Gastroesophageal sphincter (tissue), 4 donors: ENCODE measurements around the gene PPP3R2. TPM values are rescaled to one million over a fixed set of nuclear protein-coding genes. Genes with fewer than 3 reads are reported as not detected.

Experiments
- ATAC-seq: fragments of 150-250 bp; one replicate; pipeline ENCODE4 v1.9.1; 2016; ENCODE audit warnings: mild to moderate bottlenecking, moderate library complexity
- H3K27ac ChIP-seq, 4 donors: fragments of 200-600 bp; sonication (generic) in 3 of 4; 1 replicate in 3 of 4; 2 replicates in 1 of 4; pipeline ENCODE4 v1.5.1; 2016 to 2019
- H3K27me3 ChIP-seq: fragments of 200-600 bp; sonication (generic); one replicate; pipeline ENCODE4 v1.5.1; 2019
- H3K36me3 ChIP-seq, 2 donors: fragments of 200-600 bp; sonication (generic); one replicate each; pipeline ENCODE4 v1.5.1; 2019; ENCODE audit warnings: control low read depth in 1 of 2
- H3K4me1 ChIP-seq, 3 donors: fragments of 200-600 bp; sonication (generic); 1 replicate in 2 of 3; 2 replicates in 1 of 3; pipeline ENCODE4 v1.5.1; 2016 to 2019; ENCODE audit warnings: control low read depth in 2 of 3
- H3K4me3 ChIP-seq, 2 donors: fragments of 200-600 bp; sonication (generic); one replicate each; pipeline ENCODE4 v1.5.1; 2019; ENCODE audit warnings: mild to moderate bottlenecking in 1 of 2, moderate library complexity in 1 of 2
- H3K9me3 ChIP-seq, 3 donors: fragments of 200-600 bp; sonication (generic); one replicate each; pipeline ENCODE4 v1.5.1; 2017 to 2019; ENCODE audit warnings: control low read depth in 2 of 3
- EP300 ChIP-seq: sonication (generic); formaldehyde crosslinking; IDR thresholded peaks from one replicate; pipeline ENCODE4 v1.6.1; 2017; ENCODE audit warnings: antibody characterized with exemption, mild to moderate bottlenecking
- POLR2A ChIP-seq, 2 donors: fragments of 450-650 bp; IDR thresholded peaks; one replicate each; pipeline ENCODE4 v1.6.1; 2017; ENCODE audit warnings: antibody characterized with exemption in 2 of 2, mild to moderate bottlenecking in 2 of 2, moderate library complexity in 1 of 2
- POLR2AphosphoS5 ChIP-seq: sonication (generic); formaldehyde crosslinking; IDR thresholded peaks from one replicate; pipeline ENCODE4 v1.6.1; 2017; ENCODE audit warnings: antibody characterized with exemption
- WGBS, 2 donors: methylation state at CpG; one replicate each; pipeline ENCODE4 v1.1.5; 2018; ENCODE audit warnings: low coverage in 1 of 2; 5-methylcytosine and 5-hydroxymethylcytosine counted together
- total RNA-seq, 4 donors: library from RNA; depleted of rRNA; stranded (reverse); fragments of >200 nt; gene quantifications; one replicate each; pipeline ENCODE4 v1.1.0, GENCODE V29; 2016
- TF ChIP-seq, protein P1 (sequence below), 4 experiments: fragments of 200-600 bp in 2 of 4; fragments of 450-650 bp in 2 of 4; sonication (generic) in 1 of 4; IDR thresholded peaks; one replicate each; pipeline ENCODE4 v1.5.1; 2017 to 2019; ENCODE audit warnings: antibody characterized with exemption in 4 of 4, mild to moderate bottlenecking in 2 of 4, moderate library complexity in 2 of 4

PPP3R2 gene, protein sequence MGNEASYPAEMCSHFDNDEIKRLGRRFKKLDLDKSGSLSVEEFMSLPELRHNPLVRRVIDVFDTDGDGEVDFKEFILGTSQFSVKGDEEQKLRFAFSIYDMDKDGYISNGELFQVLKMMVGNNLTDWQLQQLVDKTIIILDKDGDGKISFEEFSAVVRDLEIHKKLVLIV
- total RNA-seq: not detected

DNA sequence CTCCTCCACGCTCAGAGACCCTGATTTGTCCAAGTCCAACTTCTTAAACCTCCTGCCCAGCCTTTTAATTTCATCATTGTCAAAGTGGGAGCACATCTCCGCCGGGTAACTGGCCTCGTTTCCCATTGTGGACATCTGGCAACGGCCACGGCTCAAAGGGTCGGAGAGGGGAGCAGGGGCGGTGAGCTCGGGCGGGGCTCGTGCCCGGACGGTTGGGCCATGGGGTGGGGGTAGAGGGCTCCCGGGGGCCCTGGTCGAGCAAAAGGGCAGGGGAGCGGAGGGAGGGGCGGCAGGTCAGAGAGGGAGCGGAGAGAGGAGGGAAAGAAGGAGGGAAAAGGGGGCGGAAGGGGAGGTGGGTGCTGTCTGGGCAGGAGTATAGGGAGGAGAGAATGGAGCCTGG lies at the start of gene PPP3R2:
TSS of gene PPP3R2 (minus strand) at position 174 of the 400 bp plus-strand sequence. CDS start at position 126, 48 bp downstream.
- WGBS, 2 donors: 83 to 86% methylated on average over 5 to 11 of the region's 19 CpGs
- no peak for TF ChIP-seq POLR2A (IDR thresholded peaks at IDR 0.05)
- TF ChIP-seq POLR2AphosphoS5: no peak
- TF ChIP-seq, protein P1, sequence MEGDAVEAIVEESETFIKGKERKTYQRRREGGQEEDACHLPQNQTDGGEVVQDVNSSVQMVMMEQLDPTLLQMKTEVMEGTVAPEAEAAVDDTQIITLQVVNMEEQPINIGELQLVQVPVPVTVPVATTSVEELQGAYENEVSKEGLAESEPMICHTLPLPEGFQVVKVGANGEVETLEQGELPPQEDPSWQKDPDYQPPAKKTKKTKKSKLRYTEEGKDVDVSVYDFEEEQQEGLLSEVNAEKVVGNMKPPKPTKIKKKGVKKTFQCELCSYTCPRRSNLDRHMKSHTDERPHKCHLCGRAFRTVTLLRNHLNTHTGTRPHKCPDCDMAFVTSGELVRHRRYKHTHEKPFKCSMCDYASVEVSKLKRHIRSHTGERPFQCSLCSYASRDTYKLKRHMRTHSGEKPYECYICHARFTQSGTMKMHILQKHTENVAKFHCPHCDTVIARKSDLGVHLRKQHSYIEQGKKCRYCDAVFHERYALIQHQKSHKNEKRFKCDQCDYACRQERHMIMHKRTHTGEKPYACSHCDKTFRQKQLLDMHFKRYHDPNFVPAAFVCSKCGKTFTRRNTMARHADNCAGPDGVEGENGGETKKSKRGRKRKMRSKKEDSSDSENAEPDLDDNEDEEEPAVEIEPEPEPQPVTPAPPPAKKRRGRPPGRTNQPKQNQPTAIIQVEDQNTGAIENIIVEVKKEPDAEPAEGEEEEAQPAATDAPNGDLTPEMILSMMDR (IDR thresholded peaks at IDR 0.05): no peak
- no peak for TF ChIP-seq EP300
- Histone ChIP-seq H3K4me3 (no peak within 1 kb of the TSS), H3K27ac (no peak within 1 kb of the TSS), H3K27me3 (no peaks in the 10 kb centered on the region), H3K4me1 (no peaks in the 10 kb centered on the region), H3K36me3 (no peaks in the 10 kb centered on the region), H3K9me3 (no peaks in the 10 kb centered on the region)
- ATAC-seq: no peak

DNA sequence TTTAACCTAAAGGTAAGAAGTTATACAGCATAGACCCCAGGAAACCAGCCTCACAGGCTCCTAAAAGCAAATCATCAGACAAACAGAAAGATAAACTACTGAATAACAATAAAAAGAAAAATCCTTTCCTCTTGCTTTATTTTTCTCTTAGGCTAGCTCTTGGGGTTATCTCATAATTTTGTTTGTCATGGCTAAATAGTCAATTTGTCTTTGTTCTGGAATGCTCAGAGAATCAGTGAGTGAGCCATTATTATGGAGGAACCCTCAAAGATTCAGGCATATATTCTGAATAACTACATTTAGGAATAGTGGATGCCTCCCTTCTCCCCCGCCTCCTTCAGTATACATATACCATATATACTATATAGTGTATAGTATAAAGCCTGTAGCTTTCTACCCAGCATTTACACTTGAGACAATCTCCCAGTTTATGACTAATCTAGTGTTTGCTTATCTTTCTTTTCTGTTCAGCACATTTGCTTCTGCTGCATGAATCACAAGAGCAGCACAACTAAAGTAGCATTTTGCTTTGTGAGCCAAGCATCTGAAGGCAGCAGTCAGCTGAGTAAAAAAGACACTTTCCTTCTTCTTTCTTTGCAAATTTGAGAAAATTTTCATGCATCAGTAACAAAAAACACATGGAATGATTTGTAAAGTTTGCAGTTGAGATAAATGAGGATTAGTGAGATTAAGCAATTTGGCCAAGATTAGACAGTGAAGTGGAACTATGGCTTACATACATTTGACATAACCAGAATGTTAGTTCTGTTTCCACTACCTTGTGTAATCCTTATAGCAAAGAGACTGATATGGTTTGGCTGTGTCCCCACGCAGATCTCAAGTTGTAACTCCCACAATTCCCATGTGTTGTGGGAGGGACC lies 45.3 kb upstream of the PPP3R2 start:
- H3K4me3 ChIP-seq: no peak overlapping the region
- 55 to 74% methylated on average over 2 of the region's 2 CpGs for WGBS, 2 donors
- H3K27ac ChIP-seq: no peak overlapping the region
- no peaks in the 10 kb centered on the region for H3K4me1 ChIP-seq
- TF ChIP-seq POLR2A (IDR thresholded peaks at IDR 0.05) (no peak), EP300 (no peak), POLR2AphosphoS5 (no peak)
- TF ChIP-seq, protein P1 (IDR thresholded peaks at IDR 0.05): no peak
- H3K9me3 ChIP-seq: peaks cover 0 to 6% (median 0%) of the 10 kb centered on the region in 3 donors
- H3K36me3 ChIP-seq: no peaks in the 10 kb centered on the region
- ATAC-seq: no peak
- H3K27me3 ChIP-seq: no peaks in the 10 kb centered on the region

DNA sequence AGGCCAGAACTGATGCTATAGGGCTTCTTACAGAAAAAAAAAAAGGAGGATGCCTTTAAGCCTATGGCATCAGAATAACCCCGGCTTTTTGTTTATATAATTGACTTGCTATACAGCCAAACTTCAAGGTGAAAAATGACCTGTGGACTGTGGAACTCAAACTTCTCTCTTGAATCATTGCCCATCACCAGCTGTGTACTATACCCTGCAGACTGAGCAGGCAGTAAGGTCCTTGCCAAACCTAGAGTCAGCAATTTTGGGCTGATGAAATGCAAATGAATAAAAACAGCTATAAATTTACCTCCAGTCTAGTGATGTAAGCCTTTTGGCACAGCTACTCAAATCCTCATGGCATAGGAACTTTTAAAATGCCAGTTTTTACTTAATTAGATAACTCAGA lies 44.5 kb upstream of the PPP3R2 start:
- ATAC-seq: no peak
- Histone ChIP-seq H3K27ac (no peak overlapping the region), H3K36me3 (no peaks in the 10 kb centered on the region), H3K4me1 (no peaks in the 10 kb centered on the region), H3K27me3 (no peaks in the 10 kb centered on the region), H3K4me3 (no peak overlapping the region), H3K9me3 (peaks cover 0 to 6% (median 0%) of the 10 kb centered on the region in 3 donors)
- WGBS, 2 donors: 29% methylated on average over 1 of the region's 1 CpG
- TF ChIP-seq POLR2A (IDR thresholded peaks at IDR 0.05): no peak
- TF ChIP-seq, protein P1 (IDR thresholded peaks at IDR 0.05): no peak
- TF ChIP-seq POLR2AphosphoS5: no peak
- TF ChIP-seq EP300: no peak

DNA sequence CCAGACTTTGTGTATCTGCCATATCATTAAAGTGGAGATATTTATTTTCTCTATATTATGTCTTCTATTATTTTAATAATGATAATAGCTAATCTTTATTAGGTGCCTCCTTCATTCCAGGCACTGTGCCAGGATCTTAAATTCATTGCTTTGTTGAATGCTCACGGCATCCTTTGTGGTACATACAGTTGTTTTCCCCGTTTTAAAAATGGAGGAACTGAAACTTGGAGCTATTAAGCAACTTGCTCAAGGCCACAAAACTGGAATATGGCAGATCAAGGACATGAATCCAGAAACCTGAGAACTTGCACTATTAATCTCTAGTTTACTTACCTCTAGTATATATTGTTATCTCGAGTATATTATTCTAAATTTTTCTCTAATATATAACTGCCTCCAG lies 41.5 kb upstream of the PPP3R2 start:
- no peaks in the 10 kb centered on the region for H3K9me3 ChIP-seq
- H3K27me3 ChIP-seq: no peaks in the 10 kb centered on the region
- H3K4me1 ChIP-seq: no peaks in the 10 kb centered on the region
- no peak overlapping the region for H3K4me3 ChIP-seq
- no peaks in the 10 kb centered on the region for H3K36me3 ChIP-seq
- no peak overlapping the region for H3K27ac ChIP-seq
- 49 to 84% methylated on average over 2 to 3 of the region's 3 CpGs for WGBS, 2 donors
- TF ChIP-seq POLR2AphosphoS5 (no peak), POLR2A (IDR thresholded peaks at IDR 0.05) (no peak)
- TF ChIP-seq, protein P1 (IDR thresholded peaks at IDR 0.05): no peak
- ATAC-seq: no peak

DNA sequence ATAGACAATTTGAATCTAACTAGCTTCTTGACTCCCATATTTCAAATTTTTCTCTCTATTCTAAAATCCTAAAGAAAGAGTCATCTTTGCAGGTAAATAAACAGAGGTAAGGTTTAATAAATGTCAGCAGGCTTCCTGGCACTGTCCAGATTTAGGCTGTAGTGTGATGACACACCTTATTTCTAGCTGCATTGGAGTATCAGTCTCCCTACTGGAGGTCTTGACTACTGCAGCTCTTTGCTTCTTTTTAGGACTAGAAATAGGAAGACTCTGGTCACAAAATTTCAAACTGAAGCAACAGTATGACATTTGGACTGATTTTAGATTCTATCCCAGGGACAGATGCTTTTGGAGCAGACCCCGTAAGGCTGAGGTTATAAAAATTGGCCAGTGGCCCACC lies 40.7 kb upstream of the PPP3R2 start:
- no peaks in the 10 kb centered on the region for H3K4me1 ChIP-seq
- H3K36me3 ChIP-seq: no peaks in the 10 kb centered on the region
- H3K27me3 ChIP-seq: no peaks in the 10 kb centered on the region
- no peaks in the 10 kb centered on the region for H3K9me3 ChIP-seq
- no peak overlapping the region for H3K27ac ChIP-seq
- H3K4me3 ChIP-seq: no peak overlapping the region
- TF ChIP-seq, protein P1 (IDR thresholded peaks at IDR 0.05): no peak
- TF ChIP-seq POLR2AphosphoS5 (no peak), POLR2A (IDR thresholded peaks at IDR 0.05) (no peak), EP300 (no peak)
- no peak for ATAC-seq
- WGBS, 2 donors: 67 to 83% methylated on average over 1 of the region's 1 CpG
